HEK293 (cell line): ENCODE data around the gene CCDC181.
A peak's percentile ranks its signal among the peaks of the same experiment; 100 is the strongest.

Experiments used
- ATF2 ChIP-seq: fragments of 450-650 bp; formaldehyde crosslinking; IDR thresholded peaks from 2 replicates; pipeline ENCODE4 v1.5.1; 2016; ENCODE audit warnings: missing biosample characterization, missing genetic modification characterization, low read depth
- EGR2 ChIP-seq: fragments of 450-650 bp; formaldehyde crosslinking; IDR thresholded peaks from 2 replicates; pipeline ENCODE4 v1.5.1; 2016; ENCODE audit warnings: low read depth, missing biosample characterization, missing genetic modification characterization
- ELK4 ChIP-seq: IDR thresholded peaks from 2 replicates; pipeline ENCODE4 v1.6.1; 2011; ENCODE audit warnings: mild to moderate bottlenecking, low read depth, low read length, borderline replicate concordance
- INSM2 ChIP-seq: fragments of 450-650 bp; formaldehyde crosslinking; IDR thresholded peaks from 2 replicates; pipeline ENCODE4 v1.5.1; 2016; ENCODE audit warnings: missing biosample characterization, missing genetic modification characterization
- KLF10 ChIP-seq: fragments of 450-650 bp; IDR thresholded peaks from 2 replicates; pipeline ENCODE4 v1.5.1; 2018; ENCODE audit warnings: missing biosample characterization, mild to moderate bottlenecking, missing genetic modification characterization
- OSR2 ChIP-seq: fragments of 450-650 bp; formaldehyde crosslinking; IDR thresholded peaks from 2 replicates; pipeline ENCODE4 v1.5.1; 2016; ENCODE audit warnings: missing biosample characterization, missing genetic modification characterization
- PRDM10 ChIP-seq: fragments of 450-650 bp; formaldehyde crosslinking; IDR thresholded peaks from 2 replicates; pipeline ENCODE4 v1.5.1; 2016; ENCODE audit warnings: missing biosample characterization, missing genetic modification characterization
- SP2 ChIP-seq: fragments of 450-650 bp; formaldehyde crosslinking; IDR thresholded peaks from 2 replicates; pipeline ENCODE4 v1.5.1; 2016; ENCODE audit warnings: missing biosample characterization, missing genetic modification characterization
- SP3 ChIP-seq: fragments of 450-650 bp; formaldehyde crosslinking; IDR thresholded peaks from 2 replicates; pipeline ENCODE4 v1.5.1; 2016; ENCODE audit warnings: missing biosample characterization, missing genetic modification characterization
- SP7 ChIP-seq: fragments of 450-650 bp; formaldehyde crosslinking; IDR thresholded peaks from 2 replicates; pipeline ENCODE4 v1.5.1; 2016; ENCODE audit warnings: missing biosample characterization, missing genetic modification characterization
- ZBTB17 ChIP-seq: fragments of 450-650 bp; formaldehyde crosslinking; IDR thresholded peaks from 2 replicates; pipeline ENCODE4 v1.5.1; 2016; ENCODE audit warnings: missing biosample characterization, missing genetic modification characterization
- ZBTB48 ChIP-seq: fragments of 450-650 bp; formaldehyde crosslinking; IDR thresholded peaks from 2 replicates; pipeline ENCODE4 v1.5.1; 2016; ENCODE audit warnings: missing biosample characterization, missing genetic modification characterization
- ZNF138 ChIP-seq: fragments of 450-650 bp; formaldehyde crosslinking; IDR thresholded peaks from 2 replicates; pipeline ENCODE4 v1.5.1; 2016; ENCODE audit warnings: missing biosample characterization, missing genetic modification characterization, borderline replicate concordance
- ZNF2 ChIP-seq: fragments of 450-650 bp; formaldehyde crosslinking; IDR thresholded peaks from 2 replicates; pipeline ENCODE4 v1.5.1; 2016; ENCODE audit warnings: missing biosample characterization, missing genetic modification characterization
- ZNF324 ChIP-seq: fragments of 450-650 bp; formaldehyde crosslinking; IDR thresholded peaks from 2 replicates; pipeline ENCODE4 v1.5.1; 2016; ENCODE audit warnings: missing biosample characterization, missing genetic modification characterization
- ZNF341 ChIP-seq: fragments of 450-650 bp; formaldehyde crosslinking; IDR thresholded peaks from 2 replicates; pipeline ENCODE4; 2016; ENCODE audit warnings: low read depth, missing biosample characterization, missing genetic modification characterization
- ZNF449 ChIP-seq: fragments of 450-650 bp; formaldehyde crosslinking; IDR thresholded peaks from 2 replicates; pipeline ENCODE4 v1.5.1; 2017; ENCODE audit warnings: missing biosample characterization, mild to moderate bottlenecking, missing genetic modification characterization, moderate library complexity
- ZNF558 ChIP-seq: fragments of 450-650 bp; formaldehyde crosslinking; IDR thresholded peaks from 2 replicates; pipeline ENCODE4 v1.5.1; 2016; ENCODE audit warnings: missing biosample characterization, missing genetic modification characterization
- ZNF561 ChIP-seq: fragments of 450-650 bp; IDR thresholded peaks from 2 replicates; pipeline ENCODE4 v1.5.1; 2018; ENCODE audit warnings: missing biosample characterization, missing genetic modification characterization, borderline replicate concordance
- ZNF596 ChIP-seq: fragments of 450-650 bp; IDR thresholded peaks from 2 replicates; pipeline ENCODE4 v1.5.0; 2018; ENCODE audit warnings: missing biosample characterization, mild to moderate bottlenecking, missing genetic modification characterization, moderate library complexity
- ZNF624 ChIP-seq: fragments of 450-650 bp; formaldehyde crosslinking; IDR thresholded peaks from 2 replicates; pipeline ENCODE4 v1.5.1; 2017; ENCODE audit warnings: missing biosample characterization, missing genetic modification characterization
- ZNF639 ChIP-seq: fragments of 450-650 bp; formaldehyde crosslinking; IDR thresholded peaks from 2 replicates; pipeline ENCODE4 v1.5.1; 2016; ENCODE audit warnings: missing biosample characterization, missing genetic modification characterization
- ZNF692 ChIP-seq: fragments of 450-650 bp; formaldehyde crosslinking; IDR thresholded peaks from 2 replicates; pipeline ENCODE4 v1.5.1; 2016; ENCODE audit warnings: missing biosample characterization, missing genetic modification characterization
- ZNF843 ChIP-seq: fragments of 450-650 bp; formaldehyde crosslinking; IDR thresholded peaks from 2 replicates; pipeline ENCODE4 v1.5.1; 2016; ENCODE audit warnings: missing biosample characterization, missing genetic modification characterization
- TF ChIP-seq, protein P1 (sequence below): fragments of 450-650 bp; IDR thresholded peaks from 2 replicates; pipeline ENCODE4 v1.5.1; 2018; ENCODE audit warnings: missing biosample characterization, missing genetic modification characterization

The CCDC181 gene

DNA sequence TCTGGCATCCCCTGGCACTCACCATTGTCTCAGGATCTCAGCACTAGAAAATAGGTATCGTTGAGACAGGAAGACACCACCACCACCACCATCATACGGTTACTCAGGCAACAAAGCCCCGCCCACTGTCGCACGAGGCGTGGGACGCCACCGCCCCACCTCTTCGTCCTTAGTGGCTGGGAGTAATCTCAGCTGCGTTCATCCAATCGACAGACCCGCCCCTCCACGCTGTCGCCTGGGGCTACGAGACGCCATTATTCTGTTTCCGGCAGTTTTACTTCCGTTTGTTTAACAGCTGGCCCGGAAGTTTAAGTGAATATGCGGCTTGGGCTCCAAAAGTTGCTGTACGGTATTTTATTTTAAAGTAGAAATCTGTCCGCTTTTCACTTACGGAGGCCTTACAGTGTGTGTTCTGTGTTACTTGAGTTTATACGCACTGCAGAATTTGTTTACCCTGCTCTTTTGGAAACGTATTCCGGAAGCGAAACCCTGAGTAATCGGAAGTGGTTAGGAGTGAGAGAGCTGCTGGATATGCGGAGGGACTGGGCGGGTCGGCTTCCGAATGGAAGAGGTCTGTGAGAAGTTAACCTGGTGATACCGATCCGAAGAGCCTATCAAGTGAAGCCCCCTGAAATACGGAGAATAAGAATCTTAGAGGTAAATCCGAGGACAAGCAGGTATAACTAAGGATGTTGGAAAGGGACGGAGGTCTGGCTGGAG lies 59.4 kb downstream of the CCDC181 start, which contains the start of the genes BLZF1 and NME7 (continued):
- peak; percentile 57; the same call in 1 of the 2 replicates for TF ChIP-seq ZNF692 (tag by site-specific recombination)
- no peak; the same call in 1 of the 2 replicates for TF ChIP-seq PRDM10 (tag by site-specific recombination)
- peak; percentile 85 for TF ChIP-seq ELK4
- TF ChIP-seq ATF2 (tag by site-specific recombination) = no peak
- peak; percentile 73 for TF ChIP-seq ZNF2 (tag by site-specific recombination)
- peak; percentile 68; the same call in 1 of the 2 replicates for TF ChIP-seq EGR2 (tag by site-specific recombination)
- TF ChIP-seq ZBTB17 (tag by site-specific recombination) = peak; percentile 76
- TF ChIP-seq ZNF561 = peak; percentile 92
- peak; percentile 84 for TF ChIP-seq ZNF639 (tag by site-specific recombination)
- peak; percentile 31; the same call in 1 of the 2 replicates for TF ChIP-seq ZNF324 (tag by site-specific recombination)
- TF ChIP-seq INSM2 = no peak
- TF ChIP-seq, protein P1, sequence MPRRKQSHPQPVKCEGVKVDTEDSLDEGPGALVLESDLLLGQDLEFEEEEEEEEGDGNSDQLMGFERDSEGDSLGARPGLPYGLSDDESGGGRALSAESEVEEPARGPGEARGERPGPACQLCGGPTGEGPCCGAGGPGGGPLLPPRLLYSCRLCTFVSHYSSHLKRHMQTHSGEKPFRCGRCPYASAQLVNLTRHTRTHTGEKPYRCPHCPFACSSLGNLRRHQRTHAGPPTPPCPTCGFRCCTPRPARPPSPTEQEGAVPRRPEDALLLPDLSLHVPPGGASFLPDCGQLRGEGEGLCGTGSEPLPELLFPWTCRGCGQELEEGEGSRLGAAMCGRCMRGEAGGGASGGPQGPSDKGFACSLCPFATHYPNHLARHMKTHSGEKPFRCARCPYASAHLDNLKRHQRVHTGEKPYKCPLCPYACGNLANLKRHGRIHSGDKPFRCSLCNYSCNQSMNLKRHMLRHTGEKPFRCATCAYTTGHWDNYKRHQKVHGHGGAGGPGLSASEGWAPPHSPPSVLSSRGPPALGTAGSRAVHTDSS (tag by site-specific recombination) = no peak
- 0 out of 2 replicates have a peak, but pooled peaks have one; percentile 49 for TF ChIP-seq ZBTB48 (tag by site-specific recombination)
- TF ChIP-seq SP7 (tag by site-specific recombination) = peak; percentile 69
- TF ChIP-seq ZNF341 (tag by site-specific recombination) = peak; percentile 10; the same call in 1 of the 2 replicates
- TF ChIP-seq OSR2 (tag by site-specific recombination) = peak; percentile 52
- TF ChIP-seq ZNF558 (tag by site-specific recombination) = peak; percentile 64; the same call in 1 of the 2 replicates
- TF ChIP-seq ZNF843 (tag by site-specific recombination) = peak; percentile 58; the same call in 1 of the 2 replicates
- peak; percentile 34; the same call in 1 of the 2 replicates for TF ChIP-seq ZNF596 (tag by site-specific recombination)
- peak; percentile 97 for TF ChIP-seq ZNF449 (tag by site-specific recombination)
- TF ChIP-seq SP2 = peak; percentile 94
- no peak for TF ChIP-seq ZNF138 (tag by site-specific recombination)
- TF ChIP-seq KLF10 (tag by site-specific recombination) = peak; percentile 91
- TF ChIP-seq SP3 (tag by site-specific recombination) = peak; percentile 87
- TF ChIP-seq ZNF624 = no peak
